ENCODE data around the gene CADM4.

The CADM4 gene

DNA sequence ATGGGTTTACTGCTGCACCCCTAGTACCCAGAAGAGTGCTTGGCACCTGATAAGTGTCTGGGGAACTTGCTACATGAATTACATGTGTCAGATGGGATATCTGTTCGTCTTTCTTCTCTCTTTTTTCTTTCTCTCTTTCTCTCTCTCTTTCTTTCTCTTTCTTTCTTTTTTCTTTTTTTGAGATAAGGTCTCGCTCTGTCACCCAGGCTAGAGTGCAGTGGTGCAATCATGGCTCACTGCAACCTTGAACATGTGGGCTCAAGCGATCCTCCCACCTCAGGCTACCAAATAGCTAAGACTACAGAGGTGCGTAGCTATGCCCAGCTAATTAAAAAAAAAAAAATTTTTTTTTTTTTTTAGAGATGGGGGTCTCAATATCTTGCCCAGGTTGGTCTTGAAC lies 6.1 kb downstream of the CADM4 start:
- no peaks in the 10 kb centered on the region for H3K9me3 ChIP-seq
- TF ChIP-seq, protein P1, sequence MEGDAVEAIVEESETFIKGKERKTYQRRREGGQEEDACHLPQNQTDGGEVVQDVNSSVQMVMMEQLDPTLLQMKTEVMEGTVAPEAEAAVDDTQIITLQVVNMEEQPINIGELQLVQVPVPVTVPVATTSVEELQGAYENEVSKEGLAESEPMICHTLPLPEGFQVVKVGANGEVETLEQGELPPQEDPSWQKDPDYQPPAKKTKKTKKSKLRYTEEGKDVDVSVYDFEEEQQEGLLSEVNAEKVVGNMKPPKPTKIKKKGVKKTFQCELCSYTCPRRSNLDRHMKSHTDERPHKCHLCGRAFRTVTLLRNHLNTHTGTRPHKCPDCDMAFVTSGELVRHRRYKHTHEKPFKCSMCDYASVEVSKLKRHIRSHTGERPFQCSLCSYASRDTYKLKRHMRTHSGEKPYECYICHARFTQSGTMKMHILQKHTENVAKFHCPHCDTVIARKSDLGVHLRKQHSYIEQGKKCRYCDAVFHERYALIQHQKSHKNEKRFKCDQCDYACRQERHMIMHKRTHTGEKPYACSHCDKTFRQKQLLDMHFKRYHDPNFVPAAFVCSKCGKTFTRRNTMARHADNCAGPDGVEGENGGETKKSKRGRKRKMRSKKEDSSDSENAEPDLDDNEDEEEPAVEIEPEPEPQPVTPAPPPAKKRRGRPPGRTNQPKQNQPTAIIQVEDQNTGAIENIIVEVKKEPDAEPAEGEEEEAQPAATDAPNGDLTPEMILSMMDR (IDR thresholded peaks at IDR 0.05): no peak
- no peak for DNase-seq
- H3K4me1 ChIP-seq: peaks cover 0 to 4% (median 0%) of the 10 kb centered on the region in 4 donors
- no peak overlapping the region for H3K27ac ChIP-seq
- intact Hi-C loops (cut with DNase I; ENCODE audit: low total_unique reads): no loop called here
- H3K36me3 ChIP-seq: no peaks in the 10 kb centered on the region
- no peak overlapping the region for H3K4me3 ChIP-seq
- peaks cover 0 to 34% of the 10 kb centered on the region in 2 donors for H3K27me3 ChIP-seq

DNA sequence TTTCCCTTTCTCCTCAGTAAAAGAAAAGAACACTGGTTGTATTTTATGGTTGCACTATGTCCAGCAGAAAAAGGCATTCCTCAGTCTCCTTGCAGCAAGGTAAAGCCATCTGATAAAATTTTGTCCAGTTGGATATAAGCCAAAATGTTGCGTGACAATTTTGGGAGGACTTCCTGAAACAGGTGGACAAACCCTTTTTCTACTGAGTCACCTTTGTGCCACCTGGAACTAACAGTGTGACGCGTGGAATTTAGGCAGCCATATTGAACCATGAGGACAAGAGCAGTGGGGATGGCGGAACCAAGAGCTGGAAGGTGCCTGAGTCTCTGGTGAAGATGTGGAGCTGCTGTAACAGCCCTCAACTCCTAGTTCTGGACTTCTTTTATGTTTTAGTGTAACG lies 8.2 kb downstream of the CADM4 start:
- H3K36me3 ChIP-seq: no peaks in the 10 kb centered on the region
- H3K27me3 ChIP-seq: peaks cover 0 to 24% of the 10 kb centered on the region in 2 donors
- no peak overlapping the region for H3K4me3 ChIP-seq
- TF ChIP-seq, protein P1 (IDR thresholded peaks at IDR 0.05): no peak
- H3K4me1 ChIP-seq: peaks cover 0 to 4% (median 0%) of the 10 kb centered on the region in 4 donors
- no peaks in the 10 kb centered on the region for H3K9me3 ChIP-seq
- H3K27ac ChIP-seq: no peak overlapping the region
- no peak for DNase-seq
- intact Hi-C loops (cut with DNase I; ENCODE audit: low total_unique reads): no loop called here

DNA sequence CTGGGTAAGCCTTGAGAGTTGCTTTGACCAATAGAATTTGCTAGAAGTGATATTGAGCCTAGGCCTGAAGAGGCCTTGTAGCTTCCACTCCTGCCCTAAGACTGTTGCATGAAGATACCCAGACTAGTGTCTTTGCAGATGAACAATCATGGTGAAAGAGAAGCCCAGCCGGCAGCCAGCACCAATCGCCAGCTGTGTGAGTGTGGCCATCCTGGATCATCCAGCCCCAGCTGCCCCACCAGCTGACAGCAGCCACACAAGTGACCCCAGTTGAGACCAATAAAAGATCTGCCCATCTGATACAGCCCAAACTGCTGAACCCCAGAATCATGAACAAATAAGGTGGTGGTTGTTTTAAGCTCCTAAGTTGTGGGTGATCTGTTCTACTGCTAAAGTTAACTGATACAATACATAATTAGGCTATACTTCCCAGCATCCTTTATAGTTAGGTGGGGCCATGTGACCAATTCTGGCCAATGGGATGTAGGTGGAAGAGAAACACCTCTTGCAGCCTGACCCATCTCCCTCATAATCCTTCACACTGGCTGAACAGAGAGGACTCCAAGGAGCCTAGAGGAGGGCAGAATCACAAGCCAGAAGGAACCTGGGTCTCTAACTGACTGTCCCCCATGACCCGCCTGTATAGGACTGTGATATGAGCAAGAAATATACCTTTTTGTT lies 10.9 kb downstream of the CADM4 start:
- Histone ChIP-seq H3K4me1 (no peaks in the 10 kb centered on the region), H3K9me3 (no peaks in the 10 kb centered on the region), H3K27ac (no peak overlapping the region), H3K36me3 (no peaks in the 10 kb centered on the region), H3K27me3 (peaks cover 0 to 10% of the 10 kb centered on the region in 2 donors), H3K4me3 (no peak overlapping the region)
- intact Hi-C loops (cut with DNase I; ENCODE audit: low total_unique reads): no loop called here
- no peak for DNase-seq
- TF ChIP-seq, protein P1 (IDR thresholded peaks at IDR 0.05): no peak

DNA sequence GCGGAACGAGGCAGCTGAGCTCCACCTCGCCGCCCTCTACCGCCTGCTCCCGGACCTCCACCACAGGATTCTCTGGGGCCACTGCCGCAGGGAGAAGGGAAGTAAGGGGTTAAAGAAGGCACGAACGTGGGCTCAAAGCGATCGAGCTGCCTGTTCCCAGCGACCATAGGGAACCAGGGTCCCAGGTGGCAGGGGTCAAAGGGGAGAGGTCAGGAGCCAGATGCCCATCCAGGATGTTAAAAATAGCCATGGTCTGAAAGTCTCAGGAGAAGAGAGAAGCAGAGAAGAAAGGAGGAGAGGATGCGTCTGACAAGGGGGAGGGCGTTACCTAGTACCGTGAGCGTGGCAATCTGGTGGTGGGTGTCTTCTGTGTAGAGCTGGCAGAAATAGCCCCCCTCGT lies 12.8 kb downstream of the CADM4 start:
- Histone ChIP-seq H3K27me3 (peaks cover 0 to 10% of the 10 kb centered on the region in 2 donors), H3K36me3 (no peaks in the 10 kb centered on the region), H3K27ac (no peak overlapping the region), H3K4me1 (no peaks in the 10 kb centered on the region), H3K4me3 (no peak overlapping the region), H3K9me3 (no peaks in the 10 kb centered on the region)
- intact Hi-C loops (cut with DNase I; ENCODE audit: low total_unique reads): no loop called here
- no peak for DNase-seq
- TF ChIP-seq, protein P1 (IDR thresholded peaks at IDR 0.05): no peak

DNA sequence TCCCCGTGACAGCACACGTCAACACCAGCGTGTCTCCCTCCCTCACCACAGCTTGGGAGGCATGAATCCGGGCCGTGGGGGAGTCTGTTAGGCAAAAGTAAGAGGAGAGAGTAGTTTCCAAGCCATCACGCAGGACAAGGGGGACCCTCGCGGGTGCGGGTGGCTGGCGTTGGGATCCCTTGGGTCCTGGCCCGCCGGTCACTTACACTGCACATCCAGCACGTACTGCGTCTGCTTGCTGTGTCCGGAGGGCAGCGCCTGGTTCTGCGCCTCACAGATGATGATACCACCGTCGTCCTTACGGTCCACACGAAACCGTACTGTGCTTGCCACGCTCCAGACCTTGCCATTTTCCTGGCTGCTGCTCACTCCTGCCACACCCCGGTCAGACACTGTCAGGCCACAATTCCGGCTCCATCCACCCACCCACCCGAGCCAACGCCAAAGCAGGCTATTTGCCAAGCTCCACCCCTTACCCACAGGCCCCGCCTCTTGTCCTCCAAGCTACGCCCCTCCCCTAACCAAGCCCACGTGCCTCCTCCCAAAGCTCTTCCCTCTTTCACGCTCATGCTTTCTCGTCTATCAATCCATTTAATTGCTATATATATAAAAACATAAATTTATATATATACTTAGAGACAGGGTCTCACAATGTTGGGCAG lies 13.6 kb downstream of the CADM4 start:
- H3K9me3 ChIP-seq: no peaks in the 10 kb centered on the region
- intact Hi-C loops (cut with DNase I; ENCODE audit: low total_unique reads): no loop called here

More for the DNA sequence above, 13.6 kb downstream of the CADM4 start:
- H3K4me1 ChIP-seq: no peaks in the 10 kb centered on the region
- no peak overlapping the region for H3K4me3 ChIP-seq
- no peak overlapping the region for H3K27ac ChIP-seq
- no peak for DNase-seq
- no peaks in the 10 kb centered on the region for H3K36me3 ChIP-seq
- peaks cover 0 to 10% of the 10 kb centered on the region in 2 donors for H3K27me3 ChIP-seq
- TF ChIP-seq, protein P1 (IDR thresholded peaks at IDR 0.05): no peak

All from tibial artery (tissue), 4 donors.